ENCODE data around the gene C14orf93. TPM values are rescaled to one million over a fixed set of nuclear protein-coding genes. Genes with fewer than 3 reads are reported as not detected.
A peak's percentile ranks its signal among the peaks of the same experiment; 100 is the strongest.

C14orf93 gene
- total and polyA plus RNA-seq, 9 of the 15 experiments (the other 6 are each of a cell fraction or from before 2014, with no cell fraction given) = 2.2 to 22.4 (median 16.1) TPM

- TF ChIP-seq ID3 (CRISPR knock-in tag; IDR thresholded peaks at IDR 0.05) (no peak), ID3 (tag; IDR thresholded peaks at IDR 0.05) (peak; percentile 41; the same call in 1 of the 2 replicates), TCFL5 (CRISPR knock-in tag; conservative IDR thresholded peaks at IDR 0.05) (no peak), CTBP1 (IDR thresholded peaks at IDR 0.05; ENCODE audit: borderline replicate concordance) (peak; percentile 97), KAT8 (IDR thresholded peaks at IDR 0.05; ENCODE audit: low read depth) (no peak), SRSF9 (IDR thresholded peaks at IDR 0.05; ENCODE audit: borderline replicate concordance, low read depth, low read length) (no peak), PML (IDR thresholded peaks at IDR 0.05; ENCODE audit: low read length) (no peak), ZZZ3 (IDR thresholded peaks at IDR 0.05) (no peak), NONO (IDR thresholded peaks at IDR 0.05; ENCODE audit: low read depth in 2 of 2, low read length in 1 of 2) (no peak), PPARD (CRISPR knock-in tag; IDR thresholded peaks at IDR 0.05) (no peak), ZFPM2 (CRISPR knock-in tag; IDR thresholded peaks at IDR 0.05) (no peak), JUNB (CRISPR knock-in tag; conservative IDR thresholded peaks at IDR 0.05) (no peak), ETS2 (tag; IDR thresholded peaks at IDR 0.05; ENCODE audit: borderline replicate concordance, poor library complexity, severe bottlenecking) (no peak), CBX1 (IDR thresholded peaks at IDR 0.05; ENCODE audit: low read depth) (peak; percentile 58; the same call in 1 of the 2 replicates), MAFK (IDR thresholded peaks at IDR 0.05; ENCODE audit: low read length) (0 out of 2 replicates have a peak, but pooled peaks have one; percentile 3), HMGXB4 (CRISPR knock-in tag; IDR thresholded peaks at IDR 0.05) (no peak), CLOCK (CRISPR knock-in tag; IDR thresholded peaks at IDR 0.05; ENCODE audit: borderline replicate concordance) (no peak), NFE2L1 (tag; IDR thresholded peaks at IDR 0.05; ENCODE audit: borderline replicate concordance, low read depth) (no peak), EWSR1 (IDR thresholded peaks at IDR 0.05; ENCODE audit: borderline replicate concordance, low read depth, partially characterized antibody) (no peak), CTCF (IDR thresholded peaks at IDR 0.05 in 2 of 3, conservative IDR thresholded peaks at IDR 0.05 in 1 of 3; ENCODE audit: insufficient read depth in 2 of 3, low read depth in 1 of 3, low read length in 3 of 3) (peak; percentile 38 to 49 (median 45); a peak in 5 of 6 replicates), ZNF232 (CRISPR knock-in tag; IDR thresholded peaks at IDR 0.05) (peak; percentile 87; the same call in 1 of the 2 replicates)
Measured at GRCh38 chr14:23006544-23007419, 3.2 kb downstream of the C14orf93 start (continued).
